Cardiac septum (tissue), 1 donor: ENCODE results near the gene SMIM7. TPM values are rescaled to one million over a fixed set of nuclear protein-coding genes. Genes with fewer than 3 reads are reported as not detected.

ENCODE experiments used
- DNase-seq: peaks from one replicate; pipeline ENCODE4 v3.0.0-alpha.2; 2020; ENCODE audit warnings: low spot score
- intact Hi-C: fragments of 100-400 bp; cut with DNase I; formaldehyde crosslinking; loops from one replicate; pipeline ENCODE4 v1.14.0; 2022
- total RNA-seq: library from RNA; stranded (reverse); fragmentation: NEBNext Ultra II Directional; extraction: Animal tissue kit (Norgen Biotek cat#: 25700); gene quantifications from one replicate; pipeline ENCODE4 v1.2.1, GENCODE V29; 2021
- donor health status: DM: no; HTN: no; CAD: no.

The SMIM7 gene
- total RNA-seq, 1 donor from 2014 or later, result 47.0 TPM

DNA sequence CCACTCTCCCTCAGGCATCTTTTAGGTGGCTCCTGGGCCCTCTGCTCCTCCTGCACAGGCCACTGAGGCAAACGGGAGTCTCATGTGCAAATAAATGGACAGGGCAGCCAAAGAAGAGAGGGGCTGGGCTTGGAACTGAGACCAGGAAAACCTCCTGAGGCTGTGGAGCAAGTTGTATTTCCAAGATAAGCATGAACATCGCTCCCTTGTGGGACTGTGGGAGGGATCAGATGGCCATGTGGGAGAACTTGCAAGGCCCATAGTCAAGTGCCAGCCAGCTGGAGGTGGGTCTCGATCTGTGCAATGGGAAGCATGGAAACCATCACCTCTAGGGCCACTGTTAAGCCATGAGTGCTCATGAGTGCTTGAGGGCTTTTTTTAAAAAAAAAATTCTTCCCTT lies 56.9 kb downstream of the SMIM7 start:
- no peak for DNase-seq
- intact Hi-C loops, result no loop called here

DNA sequence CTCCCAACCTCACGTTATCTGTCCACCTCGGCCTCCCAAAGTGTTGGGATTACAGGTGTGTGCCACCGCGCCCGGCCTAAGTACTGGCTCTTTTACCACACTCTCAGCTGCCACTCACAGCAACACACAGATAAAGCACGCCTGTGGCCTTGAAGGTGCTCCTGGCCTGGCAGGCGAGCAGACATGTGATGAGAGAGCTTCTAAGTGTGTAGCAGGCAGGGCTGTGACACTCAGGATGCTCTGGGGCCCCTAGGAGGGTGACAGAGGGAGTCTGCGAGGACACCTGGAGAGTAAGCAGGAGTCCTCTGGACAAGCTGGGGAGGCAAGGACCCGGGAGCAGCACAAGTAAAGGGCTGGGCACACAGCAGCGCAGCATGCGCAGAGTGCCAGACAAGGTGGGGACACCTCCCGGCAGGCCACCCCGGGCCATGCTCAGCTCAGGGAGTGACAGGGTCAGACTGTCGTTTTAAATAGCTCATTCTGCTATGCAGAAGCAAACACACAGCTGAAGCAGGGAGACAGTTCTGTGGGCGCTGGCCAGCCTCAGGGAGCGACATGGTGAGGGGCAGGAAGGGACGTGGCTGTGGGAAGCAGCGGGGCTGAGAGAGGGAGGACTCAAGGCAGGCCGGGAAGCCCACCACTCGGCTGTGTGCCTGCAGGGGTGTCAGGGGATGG lies 58.4 kb downstream of the SMIM7 start:
- DNase-seq, result no peak
- intact Hi-C loops, result no loop called here

DNA sequence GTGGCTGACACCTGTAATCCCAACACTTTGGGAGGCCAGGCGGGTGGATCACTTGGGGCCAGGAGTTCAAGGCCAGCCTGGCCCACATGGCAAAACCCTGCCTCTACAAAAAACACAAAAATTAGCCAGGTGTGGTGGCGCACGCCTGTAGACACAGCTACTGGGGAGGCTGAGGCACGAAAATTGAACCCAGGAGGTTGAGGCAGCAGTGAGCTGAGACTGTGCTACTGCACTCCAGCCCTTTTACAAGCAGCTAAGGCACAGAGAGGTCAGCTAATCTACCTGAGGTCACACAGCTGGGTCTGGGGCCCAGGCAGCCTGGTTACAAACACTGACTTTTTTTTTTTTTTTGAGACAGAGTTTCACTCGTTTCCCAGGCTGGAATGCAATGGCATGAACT lies 59.1 kb downstream of the SMIM7 start:
- intact Hi-C loops, result no loop called here
- no peak for DNase-seq

DNA sequence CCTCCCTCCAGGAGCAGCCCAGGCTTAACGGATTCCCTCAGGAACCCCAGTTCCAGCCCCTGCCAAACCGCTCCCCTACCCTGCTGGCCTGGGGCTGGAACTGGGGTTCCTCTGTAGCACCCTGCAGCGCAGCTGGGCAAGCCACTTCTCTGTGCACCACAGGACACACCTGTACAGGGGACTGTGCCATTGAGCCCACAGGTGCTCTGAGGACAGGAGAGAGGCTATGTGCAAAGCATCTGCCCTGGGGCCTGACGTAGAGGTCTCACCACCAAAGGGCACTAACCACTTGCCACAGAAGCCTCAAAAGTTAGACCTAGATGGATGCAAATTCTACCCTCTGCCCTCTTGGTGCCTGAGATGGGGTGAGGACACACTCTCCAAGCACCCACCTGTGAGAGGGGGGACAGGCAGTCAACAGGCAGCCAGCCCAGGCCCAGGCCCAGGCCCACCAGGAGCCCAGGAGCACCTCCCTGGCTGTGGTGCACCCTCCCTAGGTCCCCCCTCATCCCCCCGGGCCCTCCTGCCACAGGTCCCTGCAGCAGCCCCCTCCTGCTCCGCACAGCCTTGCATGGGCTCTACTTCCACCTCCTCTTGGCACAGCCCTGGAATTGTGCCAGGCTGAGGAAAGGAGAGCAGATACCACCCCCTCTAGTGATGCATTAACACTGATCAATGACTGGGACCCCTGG lies 60.1 kb downstream of the SMIM7 start:
- no peak for DNase-seq
- intact Hi-C loops, result no loop called here

DNA sequence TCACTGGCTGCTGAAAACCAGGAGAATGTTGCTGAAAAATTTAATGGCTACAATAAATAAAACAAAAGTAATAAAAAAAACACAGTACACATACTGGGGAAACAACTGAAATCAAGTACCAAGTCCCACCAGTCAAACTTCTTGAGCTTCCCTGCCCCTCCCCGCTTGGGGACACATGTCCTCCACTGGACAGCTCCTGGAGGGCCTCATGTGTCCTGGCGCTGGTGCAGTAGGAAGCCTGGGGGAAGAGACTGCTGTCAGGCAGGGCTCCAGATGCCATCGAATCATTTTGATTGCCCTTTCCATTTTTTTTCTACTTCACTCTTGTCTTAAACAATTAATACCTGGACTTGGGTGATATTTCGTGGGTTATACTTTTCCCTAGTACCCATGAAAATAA lies 61.1 kb downstream of the SMIM7 start:
- no peak for DNase-seq
- intact Hi-C loops, result no loop called here

DNA sequence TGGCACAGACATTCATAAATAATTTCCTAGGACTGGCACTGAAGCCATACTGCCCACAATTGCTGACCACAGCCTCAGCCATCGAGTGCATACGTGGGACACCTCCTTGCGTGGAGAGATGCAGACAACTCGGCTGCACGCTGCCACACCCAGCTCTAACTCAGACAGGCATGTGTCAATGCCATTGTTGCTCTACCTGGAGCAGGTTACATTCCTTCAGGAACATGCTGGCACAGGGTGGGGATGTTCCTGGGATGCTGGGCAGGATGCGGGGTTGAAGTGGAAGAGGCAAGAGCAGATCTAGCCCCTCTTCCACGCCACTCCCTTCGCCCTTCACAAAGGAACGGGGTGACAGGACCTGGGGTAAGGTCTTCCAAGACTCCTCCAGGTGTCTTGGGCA lies 63.5 kb downstream of the SMIM7 start:
- intact Hi-C loops, result no loop called here

More for the DNA sequence above, 63.5 kb downstream of the SMIM7 start:
- no peak for DNase-seq

Other genes with a start within 250 kb of the SMIM7 start
- 48.4 TPM for gene EPS15L1, start 188.2 kb downstream of the SMIM7 start, total RNA-seq
- not detected for gene CALR3, start 164.0 kb downstream of the SMIM7 start, total RNA-seq
- 3.1 TPM for gene C19orf44, start 163.8 kb downstream of the SMIM7 start, total RNA-seq
- gene CHERP, start 117.7 kb downstream of the SMIM7 start, total RNA-seq, result 23.7 TPM
- gene SLC35E1, start 87.7 kb downstream of the SMIM7 start, total RNA-seq, result 26.7 TPM
- 4.3 TPM for gene MED26, start 31.9 kb downstream of the SMIM7 start, total RNA-seq
- 13.1 TPM for gene TMEM38A, start 995 bp upstream of the SMIM7 start, total RNA-seq
- not detected for gene NWD1, start 59.7 kb upstream of the SMIM7 start, total RNA-seq
- gene SIN3B, start 169.3 kb upstream of the SMIM7 start, total RNA-seq, result 31.7 TPM
- 0.70 TPM for gene F2RL3, start 228.9 kb upstream of the SMIM7 start, total RNA-seq